ENCODE results near the gene MIAT.
A peak's percentile ranks its signal among the peaks of the same experiment; 100 is the strongest.
"Not testable (repeated sequence)": the region's sequence is repeated elsewhere in the genome, so short reads cannot be mapped to it uniquely, and the experiment has no call there.

Gene MIAT

DNA sequence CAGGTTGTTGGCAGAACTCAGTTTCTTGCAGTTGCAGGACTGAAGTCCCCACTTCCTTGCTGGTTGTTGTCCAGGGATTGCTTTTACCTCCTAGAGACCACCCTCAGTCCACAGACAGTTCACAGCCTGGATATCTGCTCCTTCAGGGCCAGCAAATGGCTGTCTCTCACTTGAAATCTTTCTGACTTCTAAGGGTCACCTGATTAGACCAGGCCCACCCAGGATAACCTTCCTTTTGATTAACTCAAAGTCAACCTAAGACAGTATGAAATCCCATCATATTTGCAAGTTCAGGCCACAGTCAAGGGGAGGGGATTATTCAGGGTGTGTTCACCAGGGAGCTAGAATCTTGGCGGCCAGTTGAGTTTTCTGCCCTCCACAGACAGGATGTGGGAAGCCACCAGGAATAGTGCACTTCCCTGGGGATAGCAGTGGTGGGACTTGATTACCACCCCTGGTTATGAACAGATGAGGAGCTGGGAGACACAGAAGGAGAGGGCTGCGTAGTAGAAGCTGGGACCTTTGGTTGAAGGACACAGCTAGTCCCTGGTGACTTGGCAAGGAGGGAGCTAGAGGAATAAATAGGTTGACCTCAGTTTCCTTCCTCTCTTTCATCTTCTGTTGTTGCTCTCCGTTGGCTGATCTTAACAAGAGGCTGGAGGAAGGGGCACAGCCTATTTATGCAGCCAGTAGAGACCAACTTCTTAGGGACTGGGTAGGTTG, 33.4 kb downstream of the MIAT start:
- Mint-ChIP-seq H3K27ac (peak overlapping the region; percentile 36), H3K9me3 (ENCODE audit: low read depth) (no peaks in the 10 kb centered on the region), H3K36me3 (peaks cover 27% of the 10 kb centered on the region), H3K27me3 (no peaks in the 10 kb centered on the region), H3K4me1 (ENCODE audit: low read depth) (peaks cover 78% of the 10 kb centered on the region), H3K4me3 (peak overlapping the region; percentile 8)

DNA sequence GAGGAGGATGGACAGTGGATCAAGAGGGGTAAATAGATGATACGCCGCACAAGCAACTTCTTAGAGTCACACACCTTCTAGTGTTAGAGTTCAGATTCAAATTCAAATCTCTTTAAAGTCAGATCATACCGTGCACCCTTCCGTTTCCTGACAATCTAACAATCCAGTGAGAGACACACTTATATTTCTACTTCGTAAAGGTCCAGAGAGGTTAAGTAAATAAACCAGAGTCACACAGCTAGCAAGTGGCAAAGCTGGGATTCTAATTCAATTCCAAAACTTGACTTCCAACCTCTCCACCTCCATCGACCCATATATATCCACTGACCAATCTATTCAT, 34.0 kb downstream of the MIAT start:
- Mint-ChIP-seq H3K27ac (peak overlapping the region; percentile 36), H3K4me1 (ENCODE audit: low read depth) (peaks cover 73% of the 10 kb centered on the region), H3K9me3 (ENCODE audit: low read depth) (no peaks in the 10 kb centered on the region), H3K4me3 (peak overlapping the region; percentile 8), H3K36me3 (peaks cover 29% of the 10 kb centered on the region), H3K27me3 (no peaks in the 10 kb centered on the region)

DNA sequence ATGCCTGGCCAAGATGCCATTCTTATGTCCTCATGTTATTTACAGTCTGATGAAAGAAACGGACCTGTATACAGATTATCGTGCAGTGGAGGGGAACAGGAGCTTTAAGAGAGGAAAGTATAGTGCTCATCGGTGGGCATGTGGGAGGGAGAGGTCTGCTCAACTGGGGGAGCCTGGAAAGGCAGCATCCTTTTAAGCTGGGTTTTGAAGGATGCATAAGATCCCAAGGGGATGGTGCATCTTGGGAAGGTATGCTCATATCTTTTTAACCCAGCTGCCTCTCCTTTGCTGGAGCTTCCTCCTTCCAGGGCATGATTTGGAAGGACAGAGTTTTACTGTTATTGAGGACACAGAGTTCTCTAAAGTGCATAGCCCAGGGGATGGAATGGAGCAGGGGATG, 34.8 kb downstream of the MIAT start:
- peaks cover 67% of the 10 kb centered on the region for H3K4me1 Mint-ChIP-seq (ENCODE audit: low read depth)
- no peak overlapping the region for H3K27ac Mint-ChIP-seq
- H3K9me3 Mint-ChIP-seq (ENCODE audit: low read depth), result no peaks in the 10 kb centered on the region
- H3K27me3 Mint-ChIP-seq, result no peaks in the 10 kb centered on the region
- no peak overlapping the region for H3K4me3 Mint-ChIP-seq
- peaks cover 26% of the 10 kb centered on the region for H3K36me3 Mint-ChIP-seq

DNA sequence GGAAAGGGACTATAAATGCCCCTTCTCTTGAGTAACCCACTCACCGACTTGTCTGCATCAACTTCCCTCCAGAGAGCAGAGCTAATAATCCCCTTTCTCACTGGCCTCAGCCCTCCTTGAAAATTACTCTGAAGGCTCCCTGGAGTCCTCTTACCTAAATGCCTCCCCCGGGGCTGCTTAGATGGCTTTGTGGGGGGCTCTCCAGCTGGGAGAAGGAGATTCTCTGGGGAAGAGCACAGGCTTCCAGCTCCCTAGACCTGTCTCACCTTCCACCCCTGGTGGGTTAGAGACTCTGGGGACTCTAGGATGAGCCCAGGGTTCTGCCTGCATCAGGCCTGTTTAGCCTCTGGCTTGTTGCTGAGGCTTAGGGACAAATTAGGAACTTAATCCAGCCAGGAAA, 39.8 kb downstream of the MIAT start:
- H3K36me3 Mint-ChIP-seq, result peaks cover 35% of the 10 kb centered on the region
- H3K27ac Mint-ChIP-seq, result no peak overlapping the region
- no peaks in the 10 kb centered on the region for H3K9me3 Mint-ChIP-seq (ENCODE audit: low read depth)
- peaks cover 53% of the 10 kb centered on the region for H3K4me1 Mint-ChIP-seq (ENCODE audit: low read depth)
- no peak overlapping the region for H3K4me3 Mint-ChIP-seq
- H3K27me3 Mint-ChIP-seq, result no peaks in the 10 kb centered on the region

DNA sequence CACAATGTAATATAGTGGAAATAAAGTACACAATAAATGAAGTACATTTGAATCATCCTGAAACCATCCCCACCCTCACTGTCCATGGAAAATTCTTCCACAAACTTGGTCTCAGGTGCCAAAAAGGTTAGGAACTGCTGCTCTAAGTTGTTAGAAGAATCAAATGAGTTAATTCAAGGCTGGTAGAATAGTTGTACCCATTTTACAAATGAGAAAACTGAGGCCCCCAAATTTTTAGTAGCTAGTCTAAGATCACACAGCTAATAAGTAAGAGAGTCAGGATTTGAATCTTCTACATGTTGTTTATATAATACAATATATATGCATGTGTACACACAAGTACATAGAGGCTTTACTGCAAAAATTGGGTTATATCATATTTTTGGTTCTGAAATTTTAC, 43.1 kb downstream of the MIAT start:
- H3K4me1 Mint-ChIP-seq (ENCODE audit: low read depth), result peaks cover 41% of the 10 kb centered on the region
- no peaks in the 10 kb centered on the region for H3K27me3 Mint-ChIP-seq
- no peak overlapping the region for H3K4me3 Mint-ChIP-seq
- peaks cover 20% of the 10 kb centered on the region for H3K36me3 Mint-ChIP-seq
- H3K27ac Mint-ChIP-seq, result no peak overlapping the region
- H3K9me3 Mint-ChIP-seq (ENCODE audit: low read depth), result no peaks in the 10 kb centered on the region

DNA sequence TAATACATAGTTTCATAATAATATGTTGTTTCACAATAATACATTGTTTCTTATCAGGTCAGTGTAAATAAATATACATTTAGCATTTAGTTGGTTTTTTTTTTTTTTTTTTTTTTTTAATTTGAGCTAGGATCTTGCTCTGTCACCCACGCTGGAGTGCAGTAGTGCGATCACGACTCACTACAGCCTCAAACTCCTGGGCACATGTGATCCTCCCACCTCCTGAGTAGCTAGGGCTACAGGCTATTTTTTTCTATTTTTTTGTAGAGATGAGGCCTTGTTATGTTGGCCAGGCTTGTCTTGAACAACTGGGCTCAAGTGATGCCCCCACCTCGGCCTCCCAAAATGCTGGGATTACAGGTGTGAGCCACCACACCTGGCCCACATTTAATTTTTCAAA, 43.5 kb downstream of the MIAT start:
- Mint-ChIP-seq H3K4me1 (ENCODE audit: low read depth) (peaks cover 41% of the 10 kb centered on the region), H3K9me3 (ENCODE audit: low read depth) (no peaks in the 10 kb centered on the region), H3K27me3 (no peaks in the 10 kb centered on the region), H3K36me3 (peaks cover 20% of the 10 kb centered on the region), H3K27ac (no peak overlapping the region), H3K4me3 (no peak overlapping the region)

DNA sequence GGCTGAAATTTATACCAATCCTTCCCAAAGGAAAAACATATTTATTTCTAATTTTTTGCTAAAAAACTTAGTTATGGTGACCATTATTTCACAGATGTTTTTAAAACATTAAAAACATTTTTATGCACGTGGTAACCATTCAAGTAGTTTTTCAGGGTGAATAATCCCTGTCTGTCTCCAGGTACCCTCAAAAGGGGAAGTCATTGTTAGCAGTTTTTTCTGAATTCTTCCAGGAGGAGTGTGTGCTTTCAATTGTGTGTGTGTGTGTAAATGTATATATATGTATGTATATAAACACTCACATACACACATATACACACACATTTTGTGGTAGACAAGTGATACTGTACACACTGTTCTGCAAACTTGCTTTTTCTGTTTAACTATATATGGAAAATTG, 43.9 kb downstream of the MIAT start:
- Mint-ChIP-seq H3K4me3 (no peak overlapping the region), H3K36me3 (peaks cover 21% of the 10 kb centered on the region), H3K27ac (no peak overlapping the region), H3K27me3 (no peaks in the 10 kb centered on the region), H3K4me1 (ENCODE audit: low read depth) (peaks cover 42% of the 10 kb centered on the region), H3K9me3 (ENCODE audit: low read depth) (no peaks in the 10 kb centered on the region)

DNA sequence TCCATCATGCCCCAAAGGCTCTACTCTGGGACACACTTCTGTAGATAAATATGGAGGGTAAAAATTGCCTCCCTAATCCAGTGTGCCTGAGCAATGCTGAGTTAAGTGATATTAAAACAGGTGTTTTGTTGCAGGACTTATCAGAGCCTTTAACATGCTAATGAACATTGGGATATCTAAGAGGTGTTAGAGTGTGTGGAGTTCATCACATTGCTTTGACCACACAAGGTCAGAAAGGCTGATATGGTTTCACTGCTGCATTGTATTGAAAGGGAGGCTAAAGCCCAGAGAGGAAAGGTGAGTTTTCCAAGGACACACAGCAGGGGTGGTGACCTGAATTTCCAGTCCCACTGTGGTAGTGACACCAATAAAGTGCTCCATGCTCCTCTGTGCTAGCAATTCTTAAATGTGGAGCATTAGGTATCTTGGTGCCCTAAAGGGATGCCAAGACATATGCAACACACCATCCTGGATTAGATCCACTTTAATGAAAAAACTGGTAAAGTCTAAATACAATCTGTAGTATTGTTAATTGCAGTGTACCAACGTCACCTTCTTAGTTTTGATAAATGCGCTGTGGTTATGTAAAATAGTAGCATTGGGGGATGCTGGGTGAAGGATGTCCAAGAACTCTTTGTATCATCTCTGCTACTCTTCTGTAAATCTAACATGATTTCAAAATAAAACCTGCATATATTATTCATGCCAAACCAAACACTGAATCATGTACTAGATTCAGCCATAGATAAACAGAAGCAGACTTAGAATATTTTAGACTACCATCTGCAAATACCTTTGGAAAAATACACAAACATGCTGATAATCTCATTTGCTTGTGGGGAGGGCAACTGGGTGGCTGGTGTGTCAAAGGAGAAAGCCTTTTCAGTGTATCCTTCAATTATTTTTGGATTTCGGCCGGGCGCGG, 45.8 kb downstream of the MIAT start:
- no peaks in the 10 kb centered on the region for H3K27me3 Mint-ChIP-seq
- H3K36me3 Mint-ChIP-seq, result peaks cover 31% of the 10 kb centered on the region
- H3K27ac Mint-ChIP-seq, result no peak overlapping the region
- H3K9me3 Mint-ChIP-seq (ENCODE audit: low read depth), result no peaks in the 10 kb centered on the region
- peaks cover 37% of the 10 kb centered on the region for H3K4me1 Mint-ChIP-seq (ENCODE audit: low read depth)
- H3K4me3 Mint-ChIP-seq, result no peak overlapping the region

DNA sequence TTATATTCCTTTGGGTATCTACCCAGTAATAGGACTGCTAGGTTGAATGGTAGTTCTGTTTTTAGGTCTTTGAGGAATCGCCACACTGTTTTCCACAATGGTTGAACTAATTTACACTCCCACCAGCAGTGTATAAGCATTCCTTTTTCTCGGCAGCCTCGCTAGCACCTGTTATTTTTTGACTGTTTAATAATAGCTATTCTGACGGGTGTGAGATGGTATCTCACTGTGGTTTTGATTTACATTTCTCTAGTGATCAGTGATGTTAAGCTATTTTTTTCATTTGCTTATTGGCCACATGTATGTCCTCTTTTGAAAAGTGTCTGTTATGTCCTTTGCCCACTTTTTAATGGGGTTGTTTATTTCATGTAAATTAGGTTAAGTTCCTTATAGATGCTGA, 48.0 kb downstream of the MIAT start:
- peaks cover 35% of the 10 kb centered on the region for H3K4me1 Mint-ChIP-seq (ENCODE audit: low read depth)
- H3K27me3 Mint-ChIP-seq; H3K27ac Mint-ChIP-seq; H3K9me3 Mint-ChIP-seq (ENCODE audit: low read depth); H3K4me3 Mint-ChIP-seq: not testable (repeated sequence)
- H3K36me3 Mint-ChIP-seq, result peaks cover 26% of the 10 kb centered on the region

DNA sequence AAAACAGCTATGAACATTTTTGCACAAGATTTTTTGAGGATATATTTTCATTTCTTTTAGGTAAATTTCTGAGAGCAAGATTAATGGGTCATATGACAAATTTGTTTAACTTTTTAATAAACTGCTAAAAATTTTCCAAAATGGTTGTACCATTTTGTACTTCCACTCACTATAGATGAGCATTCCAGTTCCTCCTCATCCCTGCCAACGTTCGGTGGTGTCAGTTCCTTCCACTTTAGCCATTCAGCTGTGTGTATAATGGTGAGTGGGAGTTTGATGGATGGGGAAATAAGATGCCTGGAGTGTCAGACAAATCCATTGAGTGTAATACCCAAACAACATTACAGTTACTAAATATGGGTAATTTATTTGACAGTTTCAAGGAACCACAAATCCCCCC, 49.7 kb downstream of the MIAT start:
- no peaks in the 10 kb centered on the region for H3K27me3 Mint-ChIP-seq
- no peaks in the 10 kb centered on the region for H3K9me3 Mint-ChIP-seq (ENCODE audit: low read depth)
- no peak overlapping the region for H3K27ac Mint-ChIP-seq
- H3K4me1 Mint-ChIP-seq (ENCODE audit: low read depth), result peaks cover 43% of the 10 kb centered on the region
- no peak overlapping the region for H3K4me3 Mint-ChIP-seq
- H3K36me3 Mint-ChIP-seq, result peaks cover 26% of the 10 kb centered on the region

DNA sequence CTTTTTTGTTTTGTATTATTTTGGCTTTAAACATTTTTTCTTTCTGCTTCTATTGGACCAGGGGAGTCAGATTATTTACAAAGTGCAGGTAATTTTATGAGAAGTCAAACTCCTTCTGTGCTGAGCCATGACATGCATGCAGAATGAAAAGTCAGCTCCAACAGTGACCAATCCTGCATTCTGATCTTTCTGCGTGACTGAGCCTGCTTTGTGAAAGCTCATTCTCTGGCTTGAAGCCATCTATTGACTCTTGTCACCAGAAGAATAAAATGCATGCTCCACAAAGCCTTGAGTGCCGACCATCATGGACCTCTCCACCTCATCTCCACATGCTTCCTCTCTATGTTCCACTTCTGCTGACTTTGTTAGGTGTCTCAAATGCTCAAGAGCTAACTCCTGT, 50.2 kb downstream of the MIAT start:
- Mint-ChIP-seq H3K27me3 (no peaks in the 10 kb centered on the region), H3K9me3 (ENCODE audit: low read depth) (no peaks in the 10 kb centered on the region), H3K4me1 (ENCODE audit: low read depth) (peaks cover 45% of the 10 kb centered on the region), H3K4me3 (no peak overlapping the region), H3K27ac (no peak overlapping the region), H3K36me3 (peaks cover 27% of the 10 kb centered on the region)

DNA sequence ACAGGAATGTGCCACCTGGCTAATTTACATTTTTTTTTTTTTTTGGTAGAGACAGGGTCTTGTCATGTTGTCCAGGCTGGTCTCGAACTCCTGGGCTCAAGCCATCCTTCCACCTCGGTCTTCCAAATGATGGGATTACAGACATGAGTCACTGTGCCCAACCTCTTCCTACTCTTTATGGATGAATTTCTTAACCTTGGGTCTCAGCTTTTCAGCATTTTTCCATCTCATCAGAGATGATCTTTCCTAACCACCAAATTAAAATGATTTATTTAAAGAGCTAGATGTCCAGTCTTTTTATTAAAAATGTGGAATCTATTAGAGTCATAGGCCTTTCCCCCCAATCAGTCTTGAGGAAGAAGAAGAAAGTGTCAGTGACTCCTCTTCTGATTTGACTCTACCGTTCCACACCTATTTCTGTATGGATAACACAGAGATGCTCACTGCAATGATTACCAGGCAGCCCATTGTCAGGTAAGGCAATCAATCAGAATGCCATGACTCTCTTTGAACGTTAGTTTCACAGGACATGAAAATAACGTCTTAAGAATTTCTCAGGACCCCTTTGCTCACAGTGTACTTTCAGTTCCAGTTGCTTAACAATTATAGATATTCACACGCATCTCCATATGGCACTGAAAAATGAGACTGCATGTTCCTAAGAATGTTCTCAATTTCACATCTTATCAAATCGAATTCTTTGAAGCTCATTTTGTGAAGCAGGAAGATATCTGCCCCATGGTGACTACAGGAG, 51.0 kb downstream of the MIAT start:
- H3K4me3 Mint-ChIP-seq, result no peak overlapping the region
- H3K36me3 Mint-ChIP-seq, result peaks cover 27% of the 10 kb centered on the region
- H3K27me3 Mint-ChIP-seq, result no peaks in the 10 kb centered on the region
- H3K27ac Mint-ChIP-seq, result no peak overlapping the region
- H3K4me1 Mint-ChIP-seq (ENCODE audit: low read depth), result peaks cover 46% of the 10 kb centered on the region
- H3K9me3 Mint-ChIP-seq (ENCODE audit: low read depth), result no peaks in the 10 kb centered on the region

DNA sequence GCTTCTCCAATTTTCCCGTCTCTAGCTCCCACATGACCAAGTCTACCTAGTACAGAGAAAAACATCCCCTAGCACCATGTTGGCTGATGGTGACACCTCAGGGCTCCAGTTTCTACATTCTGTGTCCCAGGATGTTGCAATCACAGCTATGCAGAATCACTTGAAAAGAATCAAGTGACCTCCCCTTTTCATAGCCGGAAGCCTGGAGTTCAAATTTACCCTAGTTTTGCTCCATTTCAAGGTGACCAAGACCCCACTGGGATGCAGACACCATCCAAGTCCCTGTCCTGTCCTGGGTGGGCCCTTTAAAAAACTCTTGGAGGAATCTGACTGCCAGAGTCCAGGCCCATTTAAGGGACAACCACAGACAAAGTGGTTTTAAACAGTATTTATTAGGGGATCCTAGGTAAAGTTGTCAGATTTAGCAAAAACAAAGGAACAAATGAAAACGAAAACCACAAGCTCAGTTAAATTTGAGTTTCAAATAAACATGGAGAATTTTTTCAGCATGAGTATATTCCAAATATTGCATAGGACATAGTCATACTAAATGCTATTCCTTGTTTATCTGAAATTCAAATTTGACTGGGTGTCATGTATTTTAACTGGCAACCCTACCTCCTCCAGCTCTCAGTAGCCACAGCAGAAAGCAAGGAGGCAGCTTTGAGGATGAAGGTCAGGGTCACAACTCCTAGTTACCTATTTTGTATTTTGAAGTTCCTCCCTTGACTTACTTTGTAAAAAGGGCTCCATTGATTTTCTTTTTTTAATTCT, 52.4 kb downstream of the MIAT start:
- Mint-ChIP-seq H3K27ac (no peak overlapping the region), H3K4me1 (ENCODE audit: low read depth) (peaks cover 47% of the 10 kb centered on the region), H3K4me3 (no peak overlapping the region), H3K9me3 (ENCODE audit: low read depth) (no peaks in the 10 kb centered on the region), H3K36me3 (peaks cover 27% of the 10 kb centered on the region), H3K27me3 (no peaks in the 10 kb centered on the region)

DNA sequence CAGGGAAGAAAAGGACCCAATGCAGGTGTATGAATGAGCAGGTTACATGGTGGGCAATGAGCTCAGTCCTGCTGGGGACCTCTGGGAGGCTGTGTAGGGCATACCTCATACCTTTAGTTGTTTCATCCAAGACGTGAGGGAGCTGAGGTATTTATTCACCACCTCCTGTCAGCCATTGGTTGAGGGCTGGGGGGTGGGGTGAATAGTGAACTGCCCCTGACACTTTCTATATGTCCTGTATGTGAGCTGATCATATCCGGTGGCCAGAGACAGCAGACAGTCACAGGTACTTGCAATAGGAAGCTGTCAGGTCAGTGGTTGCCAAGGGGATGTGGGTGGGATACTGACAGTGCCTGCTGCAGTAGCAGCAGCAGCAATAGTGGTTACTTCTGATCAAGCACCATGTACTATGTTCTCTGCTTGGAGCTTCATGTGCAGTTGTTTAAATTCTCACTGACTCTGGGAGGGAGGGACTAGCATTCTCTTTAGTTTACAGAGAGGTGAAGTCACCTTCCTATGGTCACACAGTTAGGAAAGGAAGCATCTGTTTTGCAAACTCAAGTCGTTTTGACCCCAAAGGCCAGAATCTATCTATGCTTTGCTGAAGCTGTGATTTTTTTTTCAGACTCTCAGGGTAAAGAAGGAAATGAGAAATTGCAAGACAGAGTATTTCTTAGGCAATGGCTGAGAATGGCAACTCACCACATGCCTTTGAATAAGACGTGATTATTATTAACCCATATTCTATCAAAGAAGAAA, 54.0 kb downstream of the MIAT start:
- peaks cover 21% of the 10 kb centered on the region for H3K36me3 Mint-ChIP-seq
- H3K27me3 Mint-ChIP-seq, result no peaks in the 10 kb centered on the region
- no peak overlapping the region for H3K4me3 Mint-ChIP-seq
- no peak overlapping the region for H3K27ac Mint-ChIP-seq
- H3K4me1 Mint-ChIP-seq (ENCODE audit: low read depth), result peaks cover 35% of the 10 kb centered on the region
- H3K9me3 Mint-ChIP-seq (ENCODE audit: low read depth), result no peaks in the 10 kb centered on the region
